ENCODE measurements around the gene CTDNEP1.

CTDNEP1 gene

DNA sequence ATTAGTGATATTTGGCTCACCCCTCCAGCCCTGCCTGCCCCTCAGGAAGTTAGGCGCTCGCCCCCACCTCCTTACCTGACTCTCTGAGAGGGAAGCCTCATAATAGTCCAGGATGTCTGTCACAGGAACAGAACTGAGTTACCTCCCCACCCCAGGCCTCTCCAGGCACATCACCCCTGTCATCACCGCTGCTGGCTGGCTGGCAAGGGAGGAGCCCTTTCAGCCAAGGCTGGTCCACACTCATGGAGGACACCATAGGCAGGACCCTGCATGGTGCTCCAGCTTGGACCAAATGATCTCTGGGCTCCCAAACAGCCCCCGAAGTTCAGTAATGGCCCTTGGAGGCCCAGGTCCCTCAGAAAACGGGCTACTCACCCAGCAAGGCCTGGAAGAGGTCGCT, 33.4 kb downstream of the CTDNEP1 start:
- TF ChIP-seq, protein P1, sequence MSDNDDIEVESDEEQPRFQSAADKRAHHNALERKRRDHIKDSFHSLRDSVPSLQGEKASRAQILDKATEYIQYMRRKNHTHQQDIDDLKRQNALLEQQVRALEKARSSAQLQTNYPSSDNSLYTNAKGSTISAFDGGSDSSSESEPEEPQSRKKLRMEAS (IDR thresholded peaks at IDR 0.05): no peak
- TF ChIP-seq, protein P2, sequence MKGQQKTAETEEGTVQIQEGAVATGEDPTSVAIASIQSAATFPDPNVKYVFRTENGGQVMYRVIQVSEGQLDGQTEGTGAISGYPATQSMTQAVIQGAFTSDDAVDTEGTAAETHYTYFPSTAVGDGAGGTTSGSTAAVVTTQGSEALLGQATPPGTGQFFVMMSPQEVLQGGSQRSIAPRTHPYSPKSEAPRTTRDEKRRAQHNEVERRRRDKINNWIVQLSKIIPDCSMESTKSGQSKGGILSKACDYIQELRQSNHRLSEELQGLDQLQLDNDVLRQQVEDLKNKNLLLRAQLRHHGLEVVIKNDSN (IDR thresholded peaks at IDR 0.05): no peak

DNA sequence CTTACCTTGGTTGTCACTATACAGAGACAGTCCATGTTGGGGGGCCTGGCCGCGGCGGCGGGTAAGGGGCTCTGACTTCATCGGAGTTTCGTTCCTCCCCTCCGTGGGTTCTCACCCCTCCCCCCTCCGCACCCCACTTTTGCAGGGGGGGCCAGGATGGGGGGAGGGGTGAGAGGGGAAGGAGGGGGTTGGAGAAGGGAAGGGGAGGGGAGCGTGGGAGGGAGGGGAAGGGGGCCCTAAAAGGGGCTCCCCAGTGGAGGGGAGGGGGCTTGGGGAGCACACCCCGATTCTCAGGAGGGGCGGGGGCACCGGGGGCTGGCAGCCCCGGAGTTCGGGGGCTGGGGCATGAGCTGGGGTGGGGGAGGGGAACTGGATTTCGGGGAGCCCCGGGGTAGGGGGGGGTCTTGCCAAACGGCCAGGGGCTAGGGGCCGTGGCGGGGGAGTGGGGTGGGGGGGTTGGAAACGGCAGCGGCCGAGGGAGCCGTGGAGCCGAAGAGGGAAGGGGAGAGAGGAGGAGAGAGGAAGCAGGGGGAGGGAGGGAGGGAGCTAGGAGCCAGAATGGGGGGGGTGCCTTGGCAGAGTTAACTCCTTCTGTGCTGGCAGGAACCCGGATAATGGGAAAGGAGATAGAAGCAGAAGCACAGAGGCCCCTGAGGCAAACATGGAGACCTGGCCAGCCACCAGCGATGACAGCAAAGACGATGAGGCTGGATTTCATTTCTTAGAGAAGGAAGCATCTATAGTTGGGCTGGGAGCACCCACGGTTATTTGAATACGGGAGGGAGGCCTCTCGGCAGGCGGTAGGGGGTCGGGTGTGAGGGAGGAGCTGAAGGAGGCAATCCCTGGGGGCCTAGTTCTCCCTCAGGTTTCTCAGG, 34.2 kb downstream of the CTDNEP1 start:
- TF ChIP-seq RAD21 (IDR thresholded peaks at IDR 0.05; ENCODE audit: low read depth) (no peak), CREB1 (IDR thresholded peaks at IDR 0.05; ENCODE audit: low read depth) (no peak), EP300 (IDR thresholded peaks at IDR 0.05; ENCODE audit: borderline replicate concordance) (no peak), FOXM1 (IDR thresholded peaks at IDR 0.05; ENCODE audit: borderline replicate concordance, low read depth) (no peak), ZBTB7A (IDR thresholded peaks at IDR 0.05; ENCODE audit: low read depth) (no peak), CEBPB (IDR thresholded peaks at IDR 0.05) (no peak), NFIC (IDR thresholded peaks at IDR 0.05) (no peak), TAF1 (IDR thresholded peaks at IDR 0.05; ENCODE audit: low read depth) (no peak)
- TF ChIP-seq, protein P1 (IDR thresholded peaks at IDR 0.05): no peak

DNA sequence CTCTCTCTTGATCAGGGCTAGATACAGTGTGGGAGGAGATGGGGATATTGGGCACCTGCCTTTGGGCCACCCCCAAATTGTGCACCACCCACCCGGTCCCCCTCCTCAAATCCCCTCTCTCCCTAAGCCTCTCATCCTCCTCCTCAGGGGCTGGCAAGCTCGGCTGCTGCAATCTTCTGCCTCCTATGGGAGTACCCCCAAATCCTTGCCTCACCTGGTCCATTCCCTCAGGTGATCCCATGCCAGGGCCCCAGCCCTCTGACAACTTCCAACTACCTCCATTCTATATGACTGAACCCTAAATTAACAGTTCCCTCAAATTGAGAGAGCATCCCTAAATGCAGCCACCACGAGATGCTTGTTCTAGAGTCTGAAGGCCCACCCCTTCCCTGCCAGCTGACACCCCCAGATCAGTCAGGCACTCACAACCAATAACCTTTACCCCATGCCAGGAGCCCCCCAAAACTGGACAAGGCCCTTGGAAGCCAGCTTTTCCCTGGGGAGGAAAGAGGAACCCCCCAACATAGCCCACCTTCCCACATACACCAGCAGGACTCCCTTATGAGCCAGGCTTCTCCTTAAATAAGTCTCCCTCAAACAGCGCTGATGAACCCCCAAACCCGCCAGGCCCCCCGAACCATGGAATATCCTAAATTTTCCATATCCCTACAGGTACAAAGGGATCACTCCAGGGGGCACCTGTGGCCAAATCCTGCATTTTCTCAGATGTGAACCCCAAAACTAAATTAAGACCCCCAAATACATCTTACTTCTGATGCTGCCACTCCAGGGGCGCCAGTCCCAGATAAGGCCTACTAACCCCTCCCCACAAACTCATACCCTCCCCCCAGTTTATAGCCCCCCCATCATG, 35.1 kb downstream of the CTDNEP1 start:
- TF ChIP-seq FOXM1 (IDR thresholded peaks at IDR 0.05; ENCODE audit: borderline replicate concordance, low read depth) (no peak), YY1 (IDR thresholded peaks at IDR 0.05; ENCODE audit: low read depth) (no peak), TAF1 (IDR thresholded peaks at IDR 0.05; ENCODE audit: low read depth) (no peak), CREB1 (IDR thresholded peaks at IDR 0.05; ENCODE audit: low read depth) (no peak), NFIC (IDR thresholded peaks at IDR 0.05) (no peak), TCF12 (IDR thresholded peaks at IDR 0.05; ENCODE audit: low read depth) (no peak), EGR1 (IDR thresholded peaks at IDR 0.05) (no peak), TEAD4 (IDR thresholded peaks at IDR 0.05) (no peak), ZBTB7A (IDR thresholded peaks at IDR 0.05; ENCODE audit: low read depth) (no peak), CEBPB (IDR thresholded peaks at IDR 0.05) (no peak), EP300 (IDR thresholded peaks at IDR 0.05; ENCODE audit: borderline replicate concordance) (no peak), RAD21 (IDR thresholded peaks at IDR 0.05; ENCODE audit: low read depth) (no peak)
- TF ChIP-seq, protein P3, sequence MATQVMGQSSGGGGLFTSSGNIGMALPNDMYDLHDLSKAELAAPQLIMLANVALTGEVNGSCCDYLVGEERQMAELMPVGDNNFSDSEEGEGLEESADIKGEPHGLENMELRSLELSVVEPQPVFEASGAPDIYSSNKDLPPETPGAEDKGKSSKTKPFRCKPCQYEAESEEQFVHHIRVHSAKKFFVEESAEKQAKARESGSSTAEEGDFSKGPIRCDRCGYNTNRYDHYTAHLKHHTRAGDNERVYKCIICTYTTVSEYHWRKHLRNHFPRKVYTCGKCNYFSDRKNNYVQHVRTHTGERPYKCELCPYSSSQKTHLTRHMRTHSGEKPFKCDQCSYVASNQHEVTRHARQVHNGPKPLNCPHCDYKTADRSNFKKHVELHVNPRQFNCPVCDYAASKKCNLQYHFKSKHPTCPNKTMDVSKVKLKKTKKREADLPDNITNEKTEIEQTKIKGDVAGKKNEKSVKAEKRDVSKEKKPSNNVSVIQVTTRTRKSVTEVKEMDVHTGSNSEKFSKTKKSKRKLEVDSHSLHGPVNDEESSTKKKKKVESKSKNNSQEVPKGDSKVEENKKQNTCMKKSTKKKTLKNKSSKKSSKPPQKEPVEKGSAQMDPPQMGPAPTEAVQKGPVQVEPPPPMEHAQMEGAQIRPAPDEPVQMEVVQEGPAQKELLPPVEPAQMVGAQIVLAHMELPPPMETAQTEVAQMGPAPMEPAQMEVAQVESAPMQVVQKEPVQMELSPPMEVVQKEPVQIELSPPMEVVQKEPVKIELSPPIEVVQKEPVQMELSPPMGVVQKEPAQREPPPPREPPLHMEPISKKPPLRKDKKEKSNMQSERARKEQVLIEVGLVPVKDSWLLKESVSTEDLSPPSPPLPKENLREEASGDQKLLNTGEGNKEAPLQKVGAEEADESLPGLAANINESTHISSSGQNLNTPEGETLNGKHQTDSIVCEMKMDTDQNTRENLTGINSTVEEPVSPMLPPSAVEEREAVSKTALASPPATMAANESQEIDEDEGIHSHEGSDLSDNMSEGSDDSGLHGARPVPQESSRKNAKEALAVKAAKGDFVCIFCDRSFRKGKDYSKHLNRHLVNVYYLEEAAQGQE (IDR thresholded peaks at IDR 0.05; ENCODE audit: low read depth): no peak
- TF ChIP-seq, protein P2 (IDR thresholded peaks at IDR 0.05): no peak
- TF ChIP-seq, protein P1 (IDR thresholded peaks at IDR 0.05): no peak

DNA sequence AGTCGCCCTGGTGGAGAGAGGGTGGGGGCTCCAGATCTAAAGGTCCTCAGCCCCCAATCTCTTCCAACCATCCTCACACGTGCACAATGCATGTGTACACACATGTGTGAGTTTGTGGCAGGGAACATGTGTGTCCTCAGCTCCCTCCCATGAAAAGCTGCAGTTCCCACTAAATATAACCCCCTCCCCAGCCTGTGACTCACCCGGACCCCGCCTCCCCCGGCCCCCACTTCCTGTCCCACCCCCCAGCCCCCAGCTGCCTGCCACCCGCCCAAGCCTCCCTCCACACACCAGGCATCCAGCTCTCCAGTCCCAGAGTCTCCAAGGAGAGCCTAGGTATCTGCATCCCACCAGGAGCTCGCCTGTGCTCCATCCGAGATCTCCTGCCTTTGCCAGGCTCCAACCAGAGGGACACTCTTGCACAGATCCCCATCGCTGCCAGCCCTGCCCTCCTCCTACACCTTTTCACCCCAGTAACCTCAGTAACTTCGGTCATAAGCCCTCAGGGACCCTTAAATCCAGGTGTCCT, 35.8 kb downstream of the CTDNEP1 start:
- no peak for TF ChIP-seq ZBTB7A (IDR thresholded peaks at IDR 0.05; ENCODE audit: low read depth)
- TF ChIP-seq, protein P1 (IDR thresholded peaks at IDR 0.05): no peak
- TF ChIP-seq YY1 (IDR thresholded peaks at IDR 0.05; ENCODE audit: low read depth): no peak
- no peak for TF ChIP-seq CREB1 (IDR thresholded peaks at IDR 0.05; ENCODE audit: low read depth)
- TF ChIP-seq RAD21 (IDR thresholded peaks at IDR 0.05; ENCODE audit: low read depth): no peak
- no peak for TF ChIP-seq EP300 (IDR thresholded peaks at IDR 0.05; ENCODE audit: borderline replicate concordance)
- no peak for TF ChIP-seq NFIC (IDR thresholded peaks at IDR 0.05)
- TF ChIP-seq TCF12 (IDR thresholded peaks at IDR 0.05; ENCODE audit: low read depth): no peak
- TF ChIP-seq, protein P2 (IDR thresholded peaks at IDR 0.05): no peak
- no peak for TF ChIP-seq EGR1 (IDR thresholded peaks at IDR 0.05)
- TF ChIP-seq FOXM1 (IDR thresholded peaks at IDR 0.05; ENCODE audit: borderline replicate concordance, low read depth): no peak
- TF ChIP-seq, protein P3 (IDR thresholded peaks at IDR 0.05; ENCODE audit: low read depth): no peak
- no peak for TF ChIP-seq CEBPB (IDR thresholded peaks at IDR 0.05)
- no peak for TF ChIP-seq TAF1 (IDR thresholded peaks at IDR 0.05; ENCODE audit: low read depth)
- TF ChIP-seq TEAD4 (IDR thresholded peaks at IDR 0.05): no peak

Data from Ishikawa (cell line).